Tibial nerve (tissue), 4 donors: ENCODE results near the gene ANGPTL2. TPM values are rescaled to one million over a fixed set of nuclear protein-coding genes. Genes with fewer than 3 reads are reported as not detected.

ENCODE experiments used
- DNase-seq, 2 donors: peaks; one replicate each; pipeline ENCODE4 v3.0.0-alpha.2; 2019; ENCODE audit warnings: low spot score in 2 of 2
- H3K27ac ChIP-seq, 4 donors: fragments of 200-600 bp; sonication (generic) in 3 of 4; one replicate each; pipeline ENCODE4 v1.5.1; 2017 to 2019; ENCODE audit warnings: mild to moderate bottlenecking in 1 of 4
- H3K27me3 ChIP-seq, 2 donors: fragments of 200-600 bp; sonication (generic) in 1 of 2; one replicate each; pipeline versions ENCODE4 v1.5.1 to v1.6.0; 2017 to 2019
- H3K36me3 ChIP-seq, 3 donors: fragments of 200-600 bp; sonication (generic); one replicate each; pipeline ENCODE4 v1.5.1; 2018 to 2019
- H3K4me1 ChIP-seq, 4 donors: fragments of 200-600 bp; sonication (generic) in 3 of 4; one replicate each; pipeline ENCODE4 v1.5.1; 2017 to 2019
- H3K4me3 ChIP-seq, 4 donors: fragments of 200-600 bp; sonication (generic) in 3 of 4; one replicate each; pipeline ENCODE4 v1.5.1; 2017 to 2019; ENCODE audit warnings: mild to moderate bottlenecking in 1 of 4, moderate library complexity in 1 of 4
- H3K9me3 ChIP-seq, 4 donors: fragments of 200-600 bp; sonication (generic) in 3 of 4; one replicate each; pipeline ENCODE4 v1.5.1; 2017 to 2019
- EP300 ChIP-seq, 2 donors: sonication (generic); formaldehyde crosslinking; IDR thresholded peaks; one replicate each; pipeline ENCODE4 v1.6.1; 2017; ENCODE audit warnings: antibody characterized with exemption in 2 of 2, mild to moderate bottlenecking in 1 of 2
- POLR2A ChIP-seq, 2 donors: fragments of 450-650 bp; IDR thresholded peaks; one replicate each; pipeline ENCODE4 v1.6.1; 2017; ENCODE audit warnings: antibody characterized with exemption in 2 of 2, mild to moderate bottlenecking in 2 of 2, moderate library complexity in 2 of 2
- WGBS, 2 donors: methylation state at CpG; one replicate each; pipeline ENCODE4 v1.1.5; 2018; 5-methylcytosine and 5-hydroxymethylcytosine counted together
- total RNA-seq, 4 donors: library from RNA; depleted of rRNA; stranded (reverse); fragments of >200 nt; gene quantifications; one replicate each; pipeline ENCODE4 v1.1.0, GENCODE V29; 2016
- TF ChIP-seq, protein P1 (sequence below), 5 experiments: fragments of 200-600 bp in 3 of 5; fragments of 450-650 bp in 2 of 5; sonication (generic) in 3 of 5; IDR thresholded peaks; one replicate each; pipeline ENCODE4 v1.5.1; 2016 to 2019; ENCODE audit warnings: antibody characterized with exemption in 5 of 5, mild to moderate bottlenecking in 3 of 5, moderate library complexity in 2 of 5

ANGPTL2 gene
- total RNA-seq, 4 donors from 2014 or later, result 34.5 to 64.1 (median 47.1) TPM

DNA sequence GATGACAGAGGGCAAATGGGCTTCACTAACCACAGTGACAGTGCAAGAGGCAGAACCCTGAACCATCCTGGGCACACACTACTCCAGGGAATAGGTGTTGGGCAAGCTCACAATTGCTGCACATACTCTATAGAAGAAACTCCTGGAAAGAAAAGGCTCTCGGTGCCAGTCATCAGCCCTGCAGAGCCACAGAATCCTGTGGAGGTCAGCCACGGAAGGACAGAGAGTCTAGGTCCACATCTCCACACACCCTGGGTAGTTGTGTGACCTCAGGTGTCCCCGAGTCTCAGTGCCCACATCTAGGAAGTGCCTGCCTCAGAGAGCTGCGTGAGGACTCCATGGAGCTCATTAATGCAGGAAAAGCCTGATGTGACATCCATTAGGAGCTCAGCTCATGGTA is 16.0 kb upstream of the ANGPTL2 start:
- Histone ChIP-seq H3K9me3 (no peaks in the 10 kb centered on the region), H3K27ac (no peak overlapping the region), H3K4me3 (no peak overlapping the region), H3K27me3 (no peaks in the 10 kb centered on the region), H3K4me1 (peaks cover 0 to 33% (median 11%) of the 10 kb centered on the region in 4 donors), H3K36me3 (no peaks in the 10 kb centered on the region)
- DNase-seq, result no peak
- TF ChIP-seq EP300 (IDR thresholded peaks at IDR 0.05) (no peak), POLR2A (IDR thresholded peaks at IDR 0.05) (no peak)
- TF ChIP-seq, protein P1, sequence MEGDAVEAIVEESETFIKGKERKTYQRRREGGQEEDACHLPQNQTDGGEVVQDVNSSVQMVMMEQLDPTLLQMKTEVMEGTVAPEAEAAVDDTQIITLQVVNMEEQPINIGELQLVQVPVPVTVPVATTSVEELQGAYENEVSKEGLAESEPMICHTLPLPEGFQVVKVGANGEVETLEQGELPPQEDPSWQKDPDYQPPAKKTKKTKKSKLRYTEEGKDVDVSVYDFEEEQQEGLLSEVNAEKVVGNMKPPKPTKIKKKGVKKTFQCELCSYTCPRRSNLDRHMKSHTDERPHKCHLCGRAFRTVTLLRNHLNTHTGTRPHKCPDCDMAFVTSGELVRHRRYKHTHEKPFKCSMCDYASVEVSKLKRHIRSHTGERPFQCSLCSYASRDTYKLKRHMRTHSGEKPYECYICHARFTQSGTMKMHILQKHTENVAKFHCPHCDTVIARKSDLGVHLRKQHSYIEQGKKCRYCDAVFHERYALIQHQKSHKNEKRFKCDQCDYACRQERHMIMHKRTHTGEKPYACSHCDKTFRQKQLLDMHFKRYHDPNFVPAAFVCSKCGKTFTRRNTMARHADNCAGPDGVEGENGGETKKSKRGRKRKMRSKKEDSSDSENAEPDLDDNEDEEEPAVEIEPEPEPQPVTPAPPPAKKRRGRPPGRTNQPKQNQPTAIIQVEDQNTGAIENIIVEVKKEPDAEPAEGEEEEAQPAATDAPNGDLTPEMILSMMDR (IDR thresholded peaks at IDR 0.05), result no peak
- 94 to 98% methylated on average over 4 of the region's 4 CpGs for WGBS, 2 donors

DNA sequence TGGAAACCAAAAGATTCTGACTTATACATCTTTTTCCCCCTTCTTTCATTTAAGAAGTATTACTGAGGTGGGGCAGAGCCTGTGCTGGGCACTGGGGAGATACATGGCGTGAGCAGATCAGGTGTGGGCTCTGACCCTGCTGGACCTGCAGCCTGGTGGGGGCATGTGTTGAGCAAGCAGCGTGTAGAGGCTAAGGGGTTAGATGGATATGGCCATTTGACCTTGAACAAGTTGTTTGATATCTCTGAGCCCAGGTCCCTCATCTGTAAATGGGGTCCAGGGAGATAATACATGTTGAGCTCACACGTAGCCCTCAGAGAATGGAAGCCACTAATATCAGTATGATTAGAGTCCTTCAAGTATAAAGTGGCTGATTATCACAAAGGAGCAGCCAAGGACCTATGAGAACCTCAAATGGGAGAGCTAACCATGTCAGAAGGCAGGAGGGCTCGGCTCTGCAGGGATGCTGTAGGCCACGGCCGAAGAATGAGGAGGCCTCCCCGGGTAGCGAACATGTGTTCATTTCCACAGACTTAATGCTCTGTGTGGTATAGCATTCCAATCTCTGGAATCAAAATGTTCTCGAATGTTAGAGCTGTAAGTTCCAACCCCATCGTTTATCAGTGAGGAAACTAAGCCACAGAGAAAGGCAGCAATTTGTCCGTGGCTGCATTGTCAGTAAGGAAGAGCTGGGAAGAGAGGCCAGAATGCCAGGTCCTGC is 15.4 kb upstream of the ANGPTL2 start:
- H3K9me3 ChIP-seq, result no peaks in the 10 kb centered on the region
- H3K27ac ChIP-seq, result no peak overlapping the region
- TF ChIP-seq, protein P1 (IDR thresholded peaks at IDR 0.05), result no peak
- TF ChIP-seq EP300 (IDR thresholded peaks at IDR 0.05) (no peak), POLR2A (IDR thresholded peaks at IDR 0.05) (no peak)
- no peak for DNase-seq
- no peak overlapping the region for H3K4me3 ChIP-seq
- H3K36me3 ChIP-seq, result no peaks in the 10 kb centered on the region
- no peaks in the 10 kb centered on the region for H3K27me3 ChIP-seq
- WGBS, 2 donors, result 92 to 94% methylated on average over 11 of the region's 11 CpGs
- peaks cover 0 to 33% (median 17%) of the 10 kb centered on the region in 4 donors for H3K4me1 ChIP-seq

DNA sequence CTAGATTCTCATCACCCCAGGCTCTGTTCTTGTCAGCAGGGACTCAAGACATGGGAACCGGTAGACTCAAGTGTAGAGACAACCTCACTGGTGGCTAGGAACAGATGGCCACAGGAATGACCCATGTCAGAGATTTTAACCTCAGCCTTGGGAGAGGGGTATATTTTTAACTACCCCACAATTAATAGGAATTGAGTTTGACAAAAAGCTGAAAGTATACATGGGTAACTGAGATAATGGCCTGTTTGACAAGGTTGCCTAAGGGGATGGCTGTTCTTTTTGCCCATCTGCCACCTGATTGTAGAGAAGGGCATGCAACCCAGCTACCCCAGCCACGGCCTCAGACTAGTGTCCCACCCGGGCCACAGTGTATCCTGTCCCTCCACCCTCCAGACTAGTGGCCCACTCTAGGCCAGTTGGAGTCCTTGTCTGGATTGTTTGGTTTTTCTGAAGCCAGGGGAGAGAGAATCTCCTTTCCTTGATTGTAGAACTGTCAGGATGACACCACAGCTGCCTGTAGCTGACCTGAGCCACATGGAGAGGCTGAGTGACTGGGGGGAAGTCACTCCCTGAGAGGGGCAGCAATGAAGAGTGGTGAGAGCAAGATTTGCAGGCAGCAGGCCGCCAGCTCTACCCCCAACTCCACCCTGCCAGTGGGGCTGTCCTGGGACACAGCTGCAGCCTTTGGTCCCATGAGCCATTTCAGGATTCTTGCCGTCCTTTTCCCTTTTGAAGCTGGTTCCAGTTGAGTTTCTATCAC is 14.6 kb upstream of the ANGPTL2 start:
- Histone ChIP-seq H3K4me1 (peaks cover 0 to 40% (median 22%) of the 10 kb centered on the region in 4 donors), H3K36me3 (no peaks in the 10 kb centered on the region), H3K27ac (no peak overlapping the region), H3K9me3 (no peaks in the 10 kb centered on the region), H3K27me3 (no peaks in the 10 kb centered on the region), H3K4me3 (no peak overlapping the region)
- 96 to 97% methylated on average over 5 of the region's 5 CpGs for WGBS, 2 donors
- no peak for DNase-seq
- TF ChIP-seq POLR2A (IDR thresholded peaks at IDR 0.05), result no peak
- TF ChIP-seq, protein P1 (IDR thresholded peaks at IDR 0.05), result no peak
- TF ChIP-seq EP300 (IDR thresholded peaks at IDR 0.05), result no peak

DNA sequence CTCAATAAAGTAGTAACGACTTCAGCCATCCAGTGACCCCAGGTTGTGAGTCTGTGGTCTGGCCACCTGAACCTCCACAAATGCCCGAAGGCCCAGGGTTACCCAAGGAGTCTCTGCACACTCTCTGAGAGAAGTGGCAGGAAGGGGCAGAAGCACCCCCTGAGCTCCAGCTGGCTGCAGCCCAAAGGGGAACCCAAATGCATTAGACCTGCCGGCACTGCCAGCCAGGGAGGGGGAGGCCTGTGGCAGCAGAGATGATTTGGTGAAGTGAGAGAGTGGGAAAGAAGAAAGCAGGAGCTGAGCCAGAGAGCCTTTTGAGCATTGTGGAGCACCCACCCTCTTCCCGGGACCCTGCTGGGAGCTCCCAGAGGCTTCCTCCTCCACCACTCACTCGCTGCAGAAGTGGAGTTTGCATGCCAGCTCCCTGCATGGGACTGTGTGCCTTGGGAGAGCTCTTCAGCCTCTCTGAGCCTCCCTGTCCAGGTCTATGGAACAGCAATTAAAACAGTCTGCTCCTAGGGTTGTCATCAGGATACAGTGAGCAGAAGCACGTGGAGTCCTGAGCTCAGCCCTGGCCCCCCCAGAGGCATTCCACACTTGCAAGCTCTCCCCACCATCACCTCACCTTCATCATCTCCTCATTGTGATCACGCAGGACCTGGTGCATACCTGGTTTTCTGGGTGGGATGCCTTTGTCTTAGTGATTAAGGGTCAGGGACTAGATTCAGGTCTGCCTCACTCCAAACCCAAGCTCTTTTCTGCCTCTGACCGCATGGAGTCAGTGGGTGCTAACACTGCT is 13.8 kb upstream of the ANGPTL2 start:
- Histone ChIP-seq H3K4me1 (peaks cover 0 to 48% (median 30%) of the 10 kb centered on the region in 4 donors), H3K4me3 (no peak overlapping the region), H3K36me3 (no peaks in the 10 kb centered on the region), H3K27me3 (no peaks in the 10 kb centered on the region), H3K27ac (no peak overlapping the region), H3K9me3 (no peaks in the 10 kb centered on the region)
- 73 to 83% methylated on average over 8 of the region's 8 CpGs for WGBS, 2 donors
- no peak for DNase-seq
- TF ChIP-seq, protein P1 (IDR thresholded peaks at IDR 0.05), result no peak
- no peak for TF ChIP-seq EP300 (IDR thresholded peaks at IDR 0.05)
- no peak for TF ChIP-seq POLR2A (IDR thresholded peaks at IDR 0.05)
